Measurements from ENCODE around the gene KRT6C.
"Not testable (repeated sequence)": the region's sequence is repeated elsewhere in the genome, so short reads cannot be mapped to it uniquely, and the experiment has no call there.

Gene KRT6C

DNA sequence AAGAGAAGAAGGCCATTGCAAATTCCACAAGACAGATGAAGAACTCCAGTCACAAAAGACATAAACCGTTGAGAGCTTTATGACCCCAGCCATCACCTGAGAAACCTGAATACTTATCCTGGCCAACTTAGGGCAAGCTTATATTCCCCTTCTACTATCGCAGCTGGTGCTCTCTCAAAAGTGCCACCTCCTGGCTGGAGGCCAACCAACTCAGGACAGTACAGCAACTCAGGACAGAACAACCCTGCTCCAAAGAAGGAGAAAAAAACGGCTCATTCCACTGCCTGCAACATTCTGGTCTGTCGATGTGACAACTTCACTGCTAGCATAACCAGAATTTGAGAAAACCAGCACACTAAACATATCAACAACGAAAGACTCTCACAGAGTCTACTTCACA is 11.9 kb downstream of the KRT6C start:
- in situ Hi-C loops (cut with HindIII; ENCODE audit: low sequenced_read_pairs), result no loop called here
- no peak for DNase-seq (ENCODE audit: low read depth, low spot score)
- TF ChIP-seq, protein P1, sequence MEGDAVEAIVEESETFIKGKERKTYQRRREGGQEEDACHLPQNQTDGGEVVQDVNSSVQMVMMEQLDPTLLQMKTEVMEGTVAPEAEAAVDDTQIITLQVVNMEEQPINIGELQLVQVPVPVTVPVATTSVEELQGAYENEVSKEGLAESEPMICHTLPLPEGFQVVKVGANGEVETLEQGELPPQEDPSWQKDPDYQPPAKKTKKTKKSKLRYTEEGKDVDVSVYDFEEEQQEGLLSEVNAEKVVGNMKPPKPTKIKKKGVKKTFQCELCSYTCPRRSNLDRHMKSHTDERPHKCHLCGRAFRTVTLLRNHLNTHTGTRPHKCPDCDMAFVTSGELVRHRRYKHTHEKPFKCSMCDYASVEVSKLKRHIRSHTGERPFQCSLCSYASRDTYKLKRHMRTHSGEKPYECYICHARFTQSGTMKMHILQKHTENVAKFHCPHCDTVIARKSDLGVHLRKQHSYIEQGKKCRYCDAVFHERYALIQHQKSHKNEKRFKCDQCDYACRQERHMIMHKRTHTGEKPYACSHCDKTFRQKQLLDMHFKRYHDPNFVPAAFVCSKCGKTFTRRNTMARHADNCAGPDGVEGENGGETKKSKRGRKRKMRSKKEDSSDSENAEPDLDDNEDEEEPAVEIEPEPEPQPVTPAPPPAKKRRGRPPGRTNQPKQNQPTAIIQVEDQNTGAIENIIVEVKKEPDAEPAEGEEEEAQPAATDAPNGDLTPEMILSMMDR (IDR thresholded peaks at IDR 0.05; ENCODE audit: low read depth, low read length), result no peak

DNA sequence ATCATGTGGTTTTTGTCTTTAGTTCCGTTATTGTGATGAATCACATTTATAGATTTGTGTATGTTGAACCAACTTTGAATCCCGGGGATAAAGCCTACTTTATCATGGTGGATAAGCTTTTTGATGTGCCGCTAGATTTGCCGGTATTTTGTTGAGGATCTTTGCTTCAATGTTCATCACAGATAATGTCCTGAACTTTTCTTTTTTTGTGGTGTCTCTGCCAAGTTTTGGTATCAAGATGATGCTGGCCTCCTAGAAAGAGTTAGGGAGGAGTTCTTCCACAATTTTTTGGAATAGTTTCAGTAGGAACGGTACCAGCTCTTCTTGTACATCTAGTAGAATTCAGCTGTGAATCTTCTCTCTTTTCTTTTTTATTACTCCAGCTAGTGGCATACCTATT is 14.7 kb downstream of the KRT6C start:
- TF ChIP-seq, protein P1 (IDR thresholded peaks at IDR 0.05; ENCODE audit: low read depth, low read length), result no peak
- in situ Hi-C loops (cut with HindIII; ENCODE audit: low sequenced_read_pairs), result no loop called here
- no peak overlapping the region for H3K4me3 ChIP-seq (ENCODE audit: low read depth, low read length)
- DNase-seq (ENCODE audit: low read depth, low spot score), result no peak

More for the DNA sequence above, 11.9 kb downstream of the KRT6C start:
- no peak overlapping the region for H3K4me3 ChIP-seq (ENCODE audit: low read depth, low read length)

DNA sequence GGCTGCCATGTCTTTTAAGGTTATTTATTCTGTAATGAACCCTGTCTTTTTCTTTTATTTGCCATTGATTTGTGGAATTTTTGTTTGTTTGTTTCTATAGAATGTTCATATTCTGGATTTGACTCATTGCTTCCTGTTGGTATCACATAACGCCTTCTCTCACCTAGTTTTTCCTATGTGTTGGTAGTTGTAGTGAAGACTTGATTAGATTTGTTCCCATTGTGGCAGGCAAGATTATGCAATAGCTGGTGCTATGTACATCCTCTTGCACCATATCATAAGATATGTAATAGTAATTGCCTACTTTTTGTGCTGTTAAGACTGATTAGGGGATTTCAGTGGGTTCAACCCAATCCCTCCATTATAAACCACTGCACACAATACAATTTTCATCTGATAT is 17.8 kb downstream of the KRT6C start:
- no peak for DNase-seq (ENCODE audit: low read depth, low spot score)
- TF ChIP-seq, protein P1 (IDR thresholded peaks at IDR 0.05; ENCODE audit: low read depth, low read length), result no peak
- in situ Hi-C loops (cut with HindIII; ENCODE audit: low sequenced_read_pairs), result no loop called here
- no peak overlapping the region for H3K4me3 ChIP-seq (ENCODE audit: low read depth, low read length)

DNA sequence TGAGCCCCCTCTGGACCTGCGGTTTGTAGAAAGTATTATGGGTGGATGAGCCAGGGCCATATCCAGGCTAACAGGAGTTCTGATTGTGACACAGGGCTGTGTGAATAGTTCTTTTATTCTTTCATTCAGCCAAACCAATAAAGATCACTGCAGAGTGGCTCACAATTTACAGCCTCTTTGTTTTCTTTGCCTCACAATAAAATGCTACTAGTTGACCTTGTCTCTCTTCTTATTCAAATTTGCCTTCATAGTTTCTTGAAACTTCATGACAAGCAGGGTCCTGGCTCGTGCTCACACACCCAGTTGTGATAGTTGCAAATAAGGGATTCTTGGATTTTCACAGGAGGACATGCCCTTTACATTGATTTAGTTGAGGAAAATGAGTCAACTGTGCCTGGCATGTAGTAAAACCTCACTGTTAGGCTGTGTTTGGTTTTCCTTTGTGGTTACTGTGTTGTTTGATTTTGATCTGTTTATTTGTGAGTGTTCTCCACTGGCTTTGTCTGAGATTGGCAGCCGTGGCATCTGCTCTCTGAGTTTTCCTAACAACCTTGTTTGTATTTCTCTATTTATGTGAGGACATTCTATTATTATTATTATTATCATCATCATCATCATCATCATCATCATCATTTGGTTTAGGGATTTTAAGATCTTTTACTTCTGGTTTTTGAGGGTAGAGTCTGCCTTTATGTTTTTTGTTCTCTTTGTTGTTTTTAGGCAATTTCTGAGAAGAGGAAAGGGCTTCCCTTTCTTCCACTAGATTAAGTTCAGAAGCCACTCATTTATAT is 19.0 kb downstream of the KRT6C start:
- no peak for DNase-seq (ENCODE audit: low read depth, low spot score)
- no peak overlapping the region for H3K4me3 ChIP-seq (ENCODE audit: low read depth, low read length)
- in situ Hi-C loops (cut with HindIII; ENCODE audit: low sequenced_read_pairs), result no loop called here
- TF ChIP-seq, protein P1 (IDR thresholded peaks at IDR 0.05; ENCODE audit: low read depth, low read length), result no peak

DNA sequence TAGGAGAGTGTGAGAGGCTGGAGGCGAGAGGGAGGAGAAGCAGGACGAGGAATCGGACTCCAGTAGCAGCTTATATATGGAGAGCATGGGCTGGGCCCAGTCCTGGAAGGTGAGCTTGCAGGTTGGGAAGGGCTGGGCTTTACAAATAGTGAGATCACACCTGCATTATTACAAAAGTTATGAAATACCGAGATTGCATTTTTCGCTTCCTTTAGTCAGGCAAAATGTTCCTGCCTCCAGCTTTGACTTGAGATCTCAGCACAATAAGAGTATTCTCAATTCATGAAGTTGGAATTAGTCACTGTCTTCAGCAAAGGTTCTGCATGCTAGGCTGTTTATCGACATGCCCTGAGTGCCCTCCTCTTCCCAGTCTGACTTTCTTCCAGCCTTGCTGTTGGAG is 21.5 kb downstream of the KRT6C start, which contains the start of gene KRT6B:
TSS of gene KRT6B (minus strand) at position 46 of the 400 bp plus-strand sequence. CDS start 68 bp downstream, outside the sequence.
- in situ Hi-C loops (cut with HindIII; ENCODE audit: low sequenced_read_pairs), result no loop called here
- TF ChIP-seq, protein P1 (IDR thresholded peaks at IDR 0.05; ENCODE audit: low read depth, low read length), result no peak
- H3K4me3 ChIP-seq (ENCODE audit: low read depth, low read length), result no peak within 1 kb of the TSS

DNA sequence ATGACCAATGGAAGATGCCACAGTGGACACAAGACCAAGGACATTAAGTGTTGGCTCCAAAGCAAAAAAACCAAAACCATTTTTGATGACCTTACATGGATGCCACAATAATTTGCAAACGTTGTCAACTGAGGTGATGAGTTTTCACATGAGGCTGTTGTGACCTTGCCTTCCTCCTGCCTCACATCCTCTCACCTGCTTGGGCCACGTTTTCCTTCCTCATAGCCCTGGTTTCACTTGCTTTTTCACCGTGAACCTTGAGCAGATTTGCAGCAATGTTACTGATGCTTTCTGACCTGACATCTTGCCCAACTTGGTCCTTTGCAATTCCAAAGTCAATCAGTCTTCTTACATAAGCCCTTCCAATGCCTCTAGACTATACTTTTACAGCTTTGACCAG is 25.4 kb downstream of the KRT6C start:
- DNase-seq (ENCODE audit: low read depth, low spot score), result no peak
- TF ChIP-seq, protein P1 (IDR thresholded peaks at IDR 0.05; ENCODE audit: low read depth, low read length), result no peak
- in situ Hi-C loops (cut with HindIII; ENCODE audit: low sequenced_read_pairs), result no loop called here
- H3K4me3 ChIP-seq (ENCODE audit: low read depth, low read length), result no peak overlapping the region

More for the DNA sequence above, 21.5 kb downstream of the KRT6C start, which contains the start of gene KRT6B:
- DNase-seq (ENCODE audit: low read depth, low spot score), result no peak

DNA sequence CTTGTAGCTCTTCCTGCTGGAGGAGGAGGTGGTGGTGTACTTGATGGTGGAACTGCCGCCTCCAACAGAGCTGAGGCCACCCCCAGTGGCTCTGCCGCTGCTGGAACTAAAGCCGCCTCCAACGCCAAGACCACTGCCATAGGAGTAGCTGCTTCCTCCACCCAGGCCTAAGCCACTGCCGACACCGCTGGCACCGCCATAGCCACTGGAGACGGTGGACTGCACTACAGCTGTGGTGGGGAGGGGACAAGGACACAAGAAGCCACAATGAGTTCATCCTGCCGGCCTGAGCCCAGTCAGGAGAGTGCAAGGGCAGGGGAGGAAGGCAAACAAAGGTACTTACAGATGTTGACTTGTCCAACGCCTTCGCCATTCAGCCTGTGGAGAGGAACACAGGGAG is 26.4 kb downstream of the KRT6C start:
- DNase-seq (ENCODE audit: low read depth, low spot score); in situ Hi-C loops (cut with HindIII; ENCODE audit: low sequenced_read_pairs); H3K4me3 ChIP-seq (ENCODE audit: low read depth, low read length): not testable (repeated sequence)
